ENCODE measurements around the gene S100A2.
A peak's percentile ranks its signal among the peaks of the same experiment; 100 is the strongest.
"Not testable (repeated sequence)": the region's sequence is repeated elsewhere in the genome, so short reads cannot be mapped to it uniquely, and the experiment has no call there.

Gene S100A2

DNA sequence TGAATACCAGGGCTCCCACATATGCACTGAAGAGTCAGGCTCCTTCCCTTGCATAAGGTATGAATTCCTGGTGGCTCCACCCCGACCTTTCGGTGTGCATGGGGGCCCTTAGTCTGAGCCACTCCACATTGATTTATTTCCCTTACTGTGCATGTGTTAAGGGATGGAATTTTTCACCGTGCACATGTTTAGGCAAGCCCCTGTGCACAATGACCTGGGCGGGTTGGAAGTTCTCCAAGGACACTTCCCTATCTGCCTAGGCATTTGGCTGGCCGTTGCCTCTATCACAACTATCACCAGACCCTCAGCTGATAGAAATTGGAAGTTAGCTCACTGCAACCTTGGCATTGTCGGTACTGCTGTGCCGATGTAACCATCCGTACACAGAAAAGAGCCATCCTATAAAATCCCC lies 39.5 kb downstream of the S100A2 start:
- DNase-seq, result peak; percentile 35

DNA sequence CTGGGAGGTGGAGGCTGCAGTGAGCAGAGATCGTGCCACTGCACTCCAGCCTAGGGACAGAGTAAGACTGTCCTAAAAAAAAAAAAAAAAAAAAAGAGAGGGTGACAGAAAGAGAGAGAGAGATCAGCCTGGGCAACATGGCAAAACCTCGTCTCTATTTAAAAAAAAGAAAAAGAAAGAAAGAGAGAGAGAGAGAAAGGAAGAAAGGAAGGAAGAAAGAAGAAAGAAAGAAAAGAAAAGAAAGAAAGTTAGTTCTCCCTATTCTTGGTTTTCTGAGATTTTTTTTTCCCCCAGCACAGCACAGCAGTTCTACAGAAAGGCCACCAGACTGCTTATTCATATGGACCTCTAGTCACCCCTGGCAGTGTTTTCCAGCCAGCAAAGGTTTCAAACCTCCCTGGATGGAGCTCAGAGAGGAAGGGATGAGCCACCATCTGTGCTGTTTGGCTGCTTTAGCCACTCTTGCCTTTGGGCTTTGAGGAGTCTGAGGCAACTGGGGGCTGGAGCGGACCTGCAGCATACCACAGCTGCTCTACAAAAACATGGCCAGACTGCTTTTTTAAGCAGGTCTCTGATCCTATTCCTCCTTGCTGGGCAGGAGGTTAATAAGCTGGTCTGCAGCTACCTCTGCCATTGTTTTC lies 40.4 kb downstream of the S100A2 start:
- DNase-seq, result no peak

DNA sequence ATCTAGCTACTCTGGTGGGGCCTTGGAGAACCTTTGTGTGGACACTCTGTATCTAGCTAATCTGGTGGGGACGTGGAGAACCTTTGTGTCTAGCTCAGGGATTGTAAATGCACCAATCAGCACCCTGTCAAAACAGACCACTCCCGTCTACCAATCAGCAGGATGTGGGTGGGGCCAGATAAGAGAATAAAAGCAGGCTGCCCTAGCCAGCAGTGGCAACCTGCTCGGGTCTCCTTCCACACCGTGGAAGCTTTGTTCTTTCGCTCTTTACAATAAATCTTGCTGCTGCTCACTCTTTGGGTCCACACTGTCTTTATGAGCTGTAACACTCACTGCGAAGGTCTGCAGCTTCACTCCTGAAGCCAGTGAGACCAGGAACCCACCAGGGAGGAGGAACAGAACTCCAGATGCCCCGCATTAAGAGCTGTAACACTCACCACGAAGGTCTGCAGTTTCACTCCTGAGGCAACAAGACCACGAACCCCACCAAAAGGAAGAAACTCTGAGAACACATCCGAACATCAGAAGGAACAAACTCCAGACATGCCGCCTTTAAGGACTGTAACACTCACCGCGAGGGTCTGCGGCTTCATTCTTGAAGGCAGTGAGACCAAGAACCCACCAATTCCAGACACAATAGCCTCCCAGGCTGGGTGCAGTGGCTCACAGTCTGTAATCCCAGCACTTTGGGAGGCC lies 43.1 kb downstream of the S100A2 start:
- DNase-seq, result not testable (repeated sequence)

DNA sequence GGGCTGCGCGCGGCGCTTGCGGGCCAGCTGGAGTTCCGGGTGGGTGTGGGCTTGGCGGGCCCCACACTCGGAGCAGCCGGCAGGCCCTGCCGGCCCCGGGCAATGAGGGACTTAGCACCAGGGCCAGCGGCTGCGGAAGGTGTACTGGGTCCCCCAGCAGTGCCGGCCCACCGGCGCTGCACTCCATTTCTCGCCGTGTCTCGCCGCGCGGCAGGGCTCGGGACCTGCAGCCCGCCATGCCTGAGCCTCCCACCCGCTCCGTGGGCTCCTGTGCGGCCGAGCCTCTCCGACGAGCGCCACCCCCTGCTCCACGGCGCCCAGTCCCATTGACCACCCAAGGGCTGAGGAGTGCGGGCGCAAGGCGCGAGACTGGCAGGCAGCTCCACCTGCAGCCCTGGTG lies 43.8 kb downstream of the S100A2 start:
- not testable (repeated sequence) for DNase-seq

DNA sequence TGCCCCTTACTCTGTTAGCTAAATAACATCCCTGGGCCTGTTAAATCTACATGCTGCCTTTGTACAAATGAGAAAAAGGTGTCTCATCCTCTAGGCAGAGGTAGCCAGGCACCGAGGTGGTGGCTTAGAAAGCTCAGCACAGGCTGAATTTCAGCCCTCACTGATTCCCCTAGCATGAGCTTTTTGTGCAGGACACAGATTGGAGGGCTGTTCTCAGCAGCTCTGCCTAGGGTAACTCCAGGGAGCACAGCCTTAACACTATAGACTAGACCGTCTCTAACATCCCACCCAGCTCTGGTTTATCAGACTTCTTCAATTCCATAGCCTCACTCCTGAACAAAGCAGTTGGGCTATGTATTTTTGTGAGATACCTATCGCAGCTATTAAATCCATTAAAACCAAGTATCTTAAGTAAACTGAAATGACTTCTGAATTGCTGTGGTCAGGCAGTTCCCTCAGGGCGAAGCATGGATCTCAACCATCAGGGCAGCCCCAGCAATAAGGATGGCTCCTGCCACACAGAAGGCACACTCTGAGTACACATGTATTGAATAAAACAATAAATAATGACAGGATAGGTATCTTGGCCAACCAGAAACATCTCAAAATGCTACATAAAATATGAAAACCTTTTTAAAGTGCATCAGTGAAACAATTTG lies 44.7 kb downstream of the S100A2 start:
- DNase-seq, result no peak

DNA sequence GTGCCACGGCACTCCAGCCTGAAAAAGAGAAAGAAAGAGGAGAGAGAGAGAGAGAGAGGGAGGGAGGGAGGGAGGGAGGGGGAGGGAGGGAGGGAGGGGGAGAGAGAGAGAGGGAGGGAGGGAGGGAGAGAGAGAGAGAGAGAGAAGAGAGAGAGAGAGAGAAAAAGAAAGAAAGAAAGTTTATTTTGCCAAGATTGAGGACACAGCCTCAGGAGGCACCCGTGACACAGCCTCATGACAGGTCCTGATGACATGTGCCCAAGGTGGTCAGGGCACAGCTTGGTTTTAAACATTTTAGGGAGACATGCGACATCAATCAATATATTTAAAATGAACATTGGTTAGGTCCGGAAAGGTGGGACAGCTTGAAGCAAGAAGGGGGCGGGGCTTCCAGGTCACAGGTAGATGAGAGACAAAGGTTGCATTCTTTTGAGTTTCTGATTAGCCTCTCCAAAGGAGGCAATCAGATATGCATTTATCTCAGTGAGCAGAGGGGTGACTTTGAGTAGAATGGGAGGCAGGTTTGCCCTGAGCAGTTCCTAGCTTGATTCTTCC lies 45.4 kb downstream of the S100A2 start:
- not testable (repeated sequence) for DNase-seq

DNA sequence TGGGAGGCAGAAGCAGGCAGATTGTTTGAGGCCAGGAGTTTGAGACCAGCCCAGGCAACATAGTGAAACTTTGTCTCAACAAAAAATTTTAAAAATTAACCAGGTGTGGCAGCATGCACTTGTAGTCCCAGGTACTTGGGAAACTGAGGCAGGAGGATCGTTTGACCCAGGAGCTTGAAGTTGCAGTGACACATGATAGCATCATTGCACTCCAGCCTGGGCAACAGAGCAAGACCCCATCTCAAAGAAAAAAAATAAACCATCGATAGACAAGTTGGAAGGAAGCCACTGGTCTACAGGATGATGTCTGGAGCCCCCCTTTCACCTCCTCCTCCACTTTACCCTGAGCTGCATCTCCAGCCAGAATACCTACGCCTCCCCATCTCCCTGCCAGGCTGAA lies 46.4 kb downstream of the S100A2 start:
- no peak for DNase-seq

DNA sequence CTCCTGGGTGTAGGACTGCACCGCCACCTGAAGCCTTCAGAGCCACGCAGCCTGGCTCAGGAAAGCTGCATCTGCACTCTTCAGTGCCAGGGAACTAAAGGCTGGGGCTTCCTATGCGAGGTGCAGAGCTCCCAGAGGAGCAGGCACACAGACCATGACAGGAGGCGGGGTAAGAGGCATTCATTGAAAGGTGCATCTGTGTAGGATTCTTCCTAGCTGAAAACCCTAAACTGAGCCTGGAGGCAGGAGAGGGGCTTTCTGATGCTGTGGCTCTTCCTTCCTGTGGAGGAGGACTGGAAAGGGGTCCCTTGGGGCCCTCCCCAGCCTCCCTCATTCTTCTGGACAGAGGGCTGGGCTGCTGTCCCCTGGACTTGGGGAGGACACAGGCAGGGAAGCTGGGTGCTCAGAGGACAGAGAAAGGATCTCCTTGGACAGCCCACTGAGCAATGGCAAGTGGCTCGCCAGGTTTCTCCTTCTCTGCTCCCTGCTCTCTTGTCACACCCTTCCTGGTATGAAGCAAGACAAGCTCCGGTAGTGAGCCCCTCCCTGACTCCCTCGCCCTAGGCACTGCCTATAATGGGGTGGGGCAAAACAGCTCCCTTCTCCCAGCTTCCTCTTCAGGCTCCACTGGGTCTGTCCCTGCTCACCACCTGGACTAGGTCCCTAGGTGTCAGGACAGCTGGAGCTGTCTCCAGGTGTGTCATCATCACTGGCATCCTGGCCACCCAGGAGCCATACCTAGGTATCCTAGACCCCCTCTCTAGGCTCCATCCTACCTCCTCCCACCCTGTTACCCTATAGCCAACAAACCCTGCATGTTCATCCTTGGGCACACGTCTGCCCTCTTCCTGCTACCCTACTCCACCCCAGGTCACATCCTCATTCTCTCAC lies 49.9 kb downstream of the S100A2 start:
- DNase-seq, result peak; percentile 86

DNA sequence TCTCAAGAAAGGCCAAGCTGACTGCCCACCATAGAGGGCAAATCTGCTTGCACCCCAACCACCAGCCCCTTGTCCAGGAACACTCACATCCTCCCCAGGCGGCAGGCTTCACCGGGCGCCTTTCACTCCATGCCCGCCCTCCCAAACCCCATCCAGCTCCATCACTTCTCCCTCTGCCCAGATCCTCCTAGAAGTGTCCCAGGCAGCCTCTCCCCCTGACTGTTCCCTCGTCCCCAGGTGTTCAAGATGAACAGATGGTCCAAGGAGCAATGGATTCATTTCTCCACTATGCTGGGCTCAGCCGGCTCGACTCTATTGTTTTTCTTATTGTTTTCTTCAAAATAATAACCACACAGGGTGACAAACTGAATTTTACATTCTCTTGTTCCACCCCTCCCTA lies 52.0 kb downstream of the S100A2 start:
- no peak for DNase-seq

DNA sequence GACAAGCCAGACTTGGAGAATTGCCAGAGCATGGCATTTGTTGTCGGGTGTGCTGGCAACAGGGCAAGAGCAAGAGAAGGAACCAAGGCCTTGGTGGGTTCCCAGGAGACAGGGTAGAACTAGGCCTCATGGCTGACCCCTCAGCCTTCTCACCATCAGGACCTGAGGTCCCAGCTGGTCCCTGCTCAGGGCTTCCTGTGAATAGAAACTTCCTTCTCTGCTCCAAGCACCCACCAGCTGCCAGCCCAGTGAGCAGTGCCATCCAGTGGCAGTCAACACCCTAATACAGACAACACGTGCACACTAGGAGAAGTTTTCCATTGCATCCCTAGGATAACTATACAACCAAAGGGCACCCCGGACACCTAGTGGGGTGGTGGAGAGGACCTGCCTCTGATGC lies 52.6 kb downstream of the S100A2 start:
- peak; percentile 23 for DNase-seq
